K562 (cell line): ENCODE measurements around the gene RNF17. TPM values are rescaled to one million over a fixed set of nuclear protein-coding genes. Genes with fewer than 3 reads are reported as not detected.

Source experiments
- ATAC-seq: fragments of 200-7000 bp; cut with Tn5 transposase; 3 replicates; pipeline ENCODE4 v1.9.1; 2020; ENCODE audit warnings: moderate library complexity
- BruUV-seq: library from RNA; stranded (reverse); fragments of 400-500 nt; replicated peaks from 2 replicates; lab custom pipeline; 2021; lab: Mats Ljungman, UMichigan
- CTCF ChIA-PET: fragments of 300-600 bp; formaldehyde crosslinking; extraction: SDS; loops from one replicate; lab custom pipeline; 2021; ENCODE audit warnings: low intra/inter-chr PET ratio; lab: Yijun Ruan, JAX
- POLR2A ChIA-PET: fragments of 300-600, 350-650 bp; sonication (Branson Sonifier 250); formaldehyde crosslinking; extraction: SDS; loops from one replicate; lab custom pipeline; 2021; ENCODE audit warnings: antibody characterized with exemption, inconsistent platforms; lab: Yijun Ruan, JAX
- DNase-seq, 4 experiments: peaks; one replicate each; pipeline versions ENCODE4 v3.0.0 to v3.0.0-alpha.2; 2011 to 2018; ENCODE audit warnings: low spot score in 3 of 4, mixed read lengths in 3 of 4; ENCODE audit errors: extremely low read depth in 1 of 4
- FAIRE-seq: peaks from 2 replicates; lab custom pipeline; 2011; peaks lifted over from hg19 to GRCh38; lab: Jason Lieb, UNC
- H2AFZ ChIP-seq: 2 replicates; pipeline ENCODE4 v1.6.0; 2011; ENCODE audit warnings: low read depth, low read length, control low read depth, inconsistent platforms
- H3K27ac ChIP-seq: fragments of 200-600 bp; 3 replicates; pipeline ENCODE4 v1.8.0; 2011; ENCODE audit warnings: low read depth, mild to moderate bottlenecking, control low read depth, inconsistent platforms, low read length, moderate library complexity, mixed read lengths; ENCODE audit errors: extremely low read depth
- H3K27me3 ChIP-seq, 2 experiments: fragments of 300-600 bp in 1 of 2; 2 replicates in 1 of 2; 3 replicates in 1 of 2; pipeline versions ENCODE4 v1.6.0 to v1.8.0; 2011; ENCODE audit warnings: inconsistent platforms in 2 of 2, low read length in 2 of 2, mild to moderate bottlenecking in 1 of 2, mixed read lengths in 1 of 2, moderate library complexity in 1 of 2; ENCODE audit not compliant: control insufficient read depth in 2 of 2, insufficient read depth in 2 of 2
- H3K36me3 ChIP-seq: fragments of 300-600 bp; 3 replicates; pipeline ENCODE4 v1.8.0; 2011; ENCODE audit warnings: mild to moderate bottlenecking, low read length, inconsistent platforms; ENCODE audit not compliant: control insufficient read depth, insufficient read depth
- H3K4me1 ChIP-seq, 2 experiments: fragments of 200-600 bp in 1 of 2; replicated peaks in 1 of 2; 2 replicates in 1 of 2; 3 replicates in 1 of 2; pipeline versions ENCODE4 v1.5.1 to v1.8.0; 2011; ENCODE audit warnings: inconsistent platforms in 2 of 2, low read length in 2 of 2, mild to moderate bottlenecking in 1 of 2, mixed read lengths in 1 of 2, moderate library complexity in 1 of 2; ENCODE audit not compliant: control insufficient read depth in 2 of 2, insufficient read depth in 2 of 2
- H3K4me2 ChIP-seq: 2 replicates; pipeline ENCODE4 v1.6.1; 2011; ENCODE audit warnings: low read length, control low read depth, inconsistent platforms, mixed read lengths; ENCODE audit not compliant: insufficient read depth
- H3K4me3 ChIP-seq: fragments of 200-600 bp; sonication (generic), shearing (Covaris generic); 2 replicates; pipeline ENCODE4 v1.5.1; 2016; ENCODE audit warnings: control low read depth, inconsistent platforms
- H3K79me2 ChIP-seq: fragments of 200-600 bp; 3 replicates; pipeline ENCODE4 v1.8.0; 2011; ENCODE audit warnings: low read length, inconsistent platforms; ENCODE audit not compliant: control insufficient read depth, insufficient read depth
- H3K9ac ChIP-seq, 2 experiments: 2 replicates each; pipeline versions ENCODE4 v1.6.0 to v1.6.1; 2011; ENCODE audit warnings: low read depth in 2 of 2, low read length in 2 of 2, control low read depth in 1 of 2, inconsistent platforms in 1 of 2, mild to moderate bottlenecking in 1 of 2, mixed read lengths in 1 of 2; ENCODE audit not compliant: insufficient read depth in 1 of 2
- H3K9me1 ChIP-seq: one replicate; pipeline ENCODE4 v1.6.0; 2011; ENCODE audit warnings: inconsistent platforms, mild to moderate bottlenecking, low read length, moderate library complexity; ENCODE audit not compliant: control insufficient read depth, insufficient read depth
- H3K9me3 ChIP-seq: replicated peaks from 2 replicates; pipeline ENCODE4 v1.5.1; 2011; ENCODE audit warnings: low read depth, low read length, inconsistent platforms; ENCODE audit not compliant: control insufficient read depth, insufficient read depth
- H4K20me1 ChIP-seq: replicated peaks from 2 replicates; pipeline ENCODE4 v1.6.1; 2011; ENCODE audit warnings: low read length, inconsistent platforms, mixed read lengths; ENCODE audit not compliant: control insufficient read depth, insufficient read depth
- CBX1 ChIP-seq: sonication (generic); IDR thresholded peaks from 2 replicates; pipeline ENCODE4 v1.6.1; 2016; ENCODE audit warnings: antibody characterized with exemption, low read depth, mild to moderate bottlenecking
- DDX20 ChIP-seq: fragments of 450-650 bp; IDR thresholded peaks from 2 replicates; pipeline ENCODE4 v1.6.1; 2016; ENCODE audit warnings: missing genetic modification characterization, low read depth, mild to moderate bottlenecking, missing compliant biosample characterization, moderate library complexity
- DNMT1 ChIP-seq: fragments of 450-650 bp; IDR thresholded peaks from 2 replicates; pipeline ENCODE4 v1.6.1; 2016; ENCODE audit warnings: antibody characterized with exemption, mild to moderate bottlenecking
- GABPB2 ChIP-seq: fragments of 250-450 bp; sonication (Bioruptor Pico); conservative IDR thresholded peaks from 2 replicates; pipeline ENCODE4 v1.5.1; 2021; ENCODE audit warnings: mild to moderate bottlenecking
- IFI16 ChIP-seq: fragments of 250-450 bp; sonication (Bioruptor Pico); IDR thresholded peaks from 2 replicates; pipeline ENCODE4 v2.1.2; 2022; ENCODE audit warnings: mild to moderate bottlenecking, inconsistent platforms
- NCOA4 ChIP-seq: fragments of 450-650 bp; IDR thresholded peaks from 2 replicates; pipeline ENCODE4 v1.6.1; 2018; ENCODE audit warnings: mild to moderate bottlenecking; ENCODE audit not compliant: partially characterized antibody
- NFIC ChIP-seq: fragments of 450-650 bp; IDR thresholded peaks from 2 replicates; pipeline ENCODE4 v1.6.1; 2017; ENCODE audit warnings: mild to moderate bottlenecking, inconsistent platforms
- PREB ChIP-seq: sonication (generic); formaldehyde crosslinking; IDR thresholded peaks from 2 replicates; pipeline ENCODE4 v1.8.1; 2023; ENCODE audit warnings: mild to moderate bottlenecking, missing genetic modification reagents
- ZNF121 ChIP-seq: sonication (generic); formaldehyde crosslinking; conservative IDR thresholded peaks from 2 replicates; pipeline ENCODE4 v1.8.0; 2022; ENCODE audit warnings: missing genetic modification reagents
- ZNF263 ChIP-seq: sonication (generic); formaldehyde crosslinking; IDR thresholded peaks from 2 replicates; pipeline ENCODE4 v1.8.0; 2022; ENCODE audit warnings: mild to moderate bottlenecking, missing genetic modification reagents, borderline replicate concordance
- ZNF79 ChIP-seq: fragments of 250-450 bp; sonication (Bioruptor Pico); IDR thresholded peaks from 2 replicates; pipeline ENCODE4 v1.4.0; 2020; ENCODE audit warnings: low read depth, mild to moderate bottlenecking, moderate library complexity
- ZSCAN32 ChIP-seq: fragments of 450-650 bp; formaldehyde crosslinking; IDR thresholded peaks from 2 replicates; pipeline ENCODE4 v1.4.0; 2020; ENCODE audit warnings: mild to moderate bottlenecking, moderate library complexity
- WGBS: fragments of 100-300 bp; shearing (Covaris generic); methylation state at CpG from one replicate; pipeline ENCODE4 v1.1.6; 2016; ENCODE audit warnings: low coverage, mixed read lengths; ENCODE audit not compliant: insufficient coverage; ENCODE audit errors: missing lambda C conversion rate; 5-methylcytosine and 5-hydroxymethylcytosine counted together
- in situ Hi-C: fragments of 300-500 bp; cut with MboI; formaldehyde crosslinking; loops from 4 replicates; pipeline ENCODE4 v1.15.0; 2018; ENCODE audit warnings: inconsistent platforms, mixed read lengths
- intact Hi-C: fragments of 100-400 bp; cut with micrococcal nuclease; formaldehyde crosslinking; loops from 2 replicates; pipeline ENCODE4 v1.14.2; 2022
- polyA plus RNA-seq, 8 experiments: library from polyadenylated mRNA; depleted of rRNA in 4 of 8; stranded (reverse) in 5 of 8; unstranded in 3 of 8; fragments of >200 nt; fragmentation: Nextera tagmentation in 2 of 8; fragmentation: Illumina TruSeq in 1 of 8; extraction: Ambion mirVana in 2 of 8; extraction: Trizol in 1 of 8; gene quantifications; 2 replicates each; pipeline versions ENCODE4 v1.2.1 to v1.2.3, GENCODE V29; 2011 to 2014; ENCODE audit warnings: inconsistent platforms in 1 of 8, missing spikeins in 1 of 8
- total RNA-seq, 7 experiments: library from RNA; depleted of rRNA in 6 of 7; stranded (reverse); fragments of >200 nt in 6 of 7; fragmentation: Illumina TruSeq in 2 of 7; extraction: Trizol in 2 of 7; gene quantifications; 2 replicates each; pipeline versions ENCODE4 v1.2.1 to v1.2.3, GENCODE V29; 2011 to 2021; ENCODE audit warnings: low replicate concordance in 1 of 7
- TF ChIP-seq, protein P1 (sequence below): sonication (generic); formaldehyde crosslinking; IDR thresholded peaks from 2 replicates; pipeline ENCODE4 v1.8.0; 2022; ENCODE audit warnings: missing genetic modification reagents, mild to moderate bottlenecking, borderline replicate concordance

The RNF17 gene
- total and polyA plus RNA-seq, 9 of the 15 experiments (the other 6 are each of a cell fraction or from before 2014, with no cell fraction given) = 0.11 to 0.90 (median 0.58) TPM

GRCh38 chr13:24716011-24716410 lies 48.0 kb upstream of the RNF17 start:
- TF ChIP-seq ZSCAN32 (0 out of 2 replicates have a peak, but pooled peaks have one; percentile 16), DDX20 (tag) (no peak), CBX1 (no peak)
- peaks cover 0 to 26% of the 10 kb centered on the region in 2 experiments; a peak in 3 of 5 replicates for H3K27me3 ChIP-seq
- in situ Hi-C loops = no loop called here
- no peaks in the 10 kb centered on the region for H3K9me3 ChIP-seq
- no peaks in the 10 kb centered on the region; a peak in 1 of 5 replicates for H3K4me1 ChIP-seq
- DNase-seq (no peak), FAIRE-seq (no peak), ATAC-seq (no peak)
- H3K36me3 ChIP-seq = no peaks in the 10 kb centered on the region
- H3K79me2 ChIP-seq = no peaks in the 10 kb centered on the region
- H3K9ac ChIP-seq = no peak overlapping the region
- no peak overlapping the region for H3K27ac ChIP-seq
- no peaks in the 10 kb centered on the region for H4K20me1 ChIP-seq
- BruUV-seq = no TSS peak
- ChIA-PET CTCF (interaction anchor here (0.6 kb wide), 2 partner anchors 52 to 79 kb away, joined by 3 read pairs; no protein-coding TSS in a partner anchor), POLR2A (no interaction called here)
- no peak overlapping the region for H3K4me3 ChIP-seq
- no peak overlapping the region for H2AFZ ChIP-seq
- H3K9me1 ChIP-seq = no peaks in the 10 kb centered on the region
- H3K4me2 ChIP-seq = no peak overlapping the region
- WGBS = 3% methylated on average over 3 of the region's 5 CpGs
- intact Hi-C loops = no loop called here

DNA sequence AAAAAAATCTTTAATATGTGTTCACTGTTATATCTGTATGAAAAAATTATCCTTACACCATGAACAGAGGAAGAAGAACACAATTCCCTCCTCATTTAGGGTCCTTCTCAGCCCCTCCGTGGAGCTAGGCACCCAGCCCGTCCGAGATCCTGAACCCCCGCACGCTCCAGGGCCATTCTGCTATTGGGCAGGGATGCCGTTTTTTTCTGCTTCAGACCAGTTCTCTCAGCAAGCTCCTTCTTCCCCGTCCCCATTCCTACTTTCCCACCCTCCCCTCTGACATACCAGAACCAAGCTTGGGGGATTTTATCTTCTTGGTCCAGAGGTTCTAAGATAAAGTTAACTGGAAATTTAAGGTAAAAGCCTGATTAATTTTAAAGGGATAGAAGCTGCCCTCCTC lies 47.5 kb upstream of the RNF17 start:
- H4K20me1 ChIP-seq = no peaks in the 10 kb centered on the region
- ATAC-seq (no peak), DNase-seq (no peak), FAIRE-seq (no peak)
- H2AFZ ChIP-seq = no peak overlapping the region
- H3K79me2 ChIP-seq = no peaks in the 10 kb centered on the region
- no peaks in the 10 kb centered on the region for H3K36me3 ChIP-seq
- no peaks in the 10 kb centered on the region for H3K9me1 ChIP-seq
- no peaks in the 10 kb centered on the region; a peak in 1 of 5 replicates for H3K4me1 ChIP-seq
- no peak overlapping the region for H3K4me2 ChIP-seq
- TF ChIP-seq CBX1 = no peak
- TF ChIP-seq DNMT1 = no peak
- TF ChIP-seq GABPB2 (CRISPR knock-in tag) = no peak
- TF ChIP-seq PREB (CRISPR knock-in tag) = no peak
- TF ChIP-seq ZNF79 (CRISPR knock-in tag) = no peak
- TF ChIP-seq ZNF121 (CRISPR knock-in tag) = no peak
- TF ChIP-seq NCOA4 = no peak
- TF ChIP-seq ZNF263 (CRISPR knock-in tag) = no peak
- TF ChIP-seq, protein P1, sequence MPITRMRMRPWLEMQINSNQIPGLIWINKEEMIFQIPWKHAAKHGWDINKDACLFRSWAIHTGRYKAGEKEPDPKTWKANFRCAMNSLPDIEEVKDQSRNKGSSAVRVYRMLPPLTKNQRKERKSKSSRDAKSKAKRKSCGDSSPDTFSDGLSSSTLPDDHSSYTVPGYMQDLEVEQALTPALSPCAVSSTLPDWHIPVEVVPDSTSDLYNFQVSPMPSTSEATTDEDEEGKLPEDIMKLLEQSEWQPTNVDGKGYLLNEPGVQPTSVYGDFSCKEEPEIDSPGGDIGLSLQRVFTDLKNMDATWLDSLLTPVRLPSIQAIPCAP (CRISPR knock-in tag) = no peak
- no peak for TF ChIP-seq IFI16
- no peak for TF ChIP-seq NFIC
- peaks cover 0 to 26% of the 10 kb centered on the region in 2 experiments; a peak in 3 of 5 replicates for H3K27me3 ChIP-seq
- ChIA-PET POLR2A (no interaction called here), CTCF (interaction anchor here (0.6 kb wide), 2 partner anchors 52 to 111 kb away, joined by 3 read pairs; no protein-coding TSS in a partner anchor)
- H3K4me3 ChIP-seq = no peak overlapping the region
- no TSS peak for BruUV-seq
- no peak overlapping the region for H3K27ac ChIP-seq
- 0% methylated on average over 2 of the region's 7 CpGs for WGBS
- in situ Hi-C loops = no loop called here
- no peaks in the 10 kb centered on the region for H3K9me3 ChIP-seq
- intact Hi-C loops = no loop called here
- H3K9ac ChIP-seq = no peak overlapping the region
